ENCODE results near the gene MORF4L1. TPM values are rescaled to one million over a fixed set of nuclear protein-coding genes. Genes with fewer than 3 reads are reported as not detected.

MORF4L1 gene
- total and polyA plus RNA-seq, 10 of the 15 experiments (the other 5 are each of a cell fraction or from before 2014, with no cell fraction given), result 113 to 636 (median 229) TPM

GRCh38 chr15:78944669-78945407 lies 72.1 kb downstream of the MORF4L1 start, which contains the start of gene CTSH (continued):
- TF ChIP-seq ZBTB40 (IDR thresholded peaks at IDR 0.05; ENCODE audit: borderline replicate concordance), result no peak
- TF ChIP-seq NR2C2 (IDR thresholded peaks at IDR 0.05; ENCODE audit: borderline replicate concordance, control insufficient read depth, insufficient read length, low read depth), result no peak
- 0 out of 2 replicates have a peak, but pooled peaks have one; percentile 24 for TF ChIP-seq EED (IDR thresholded peaks at IDR 0.05; ENCODE audit: low read depth)
- no peak for TF ChIP-seq NFYB (IDR thresholded peaks at IDR 0.05; ENCODE audit: insufficient read depth, low read depth, low read length)
- TF ChIP-seq RAD51 (IDR thresholded peaks at IDR 0.05), result no peak
- no peak for TF ChIP-seq NFYA (IDR thresholded peaks at IDR 0.05; ENCODE audit: borderline replicate concordance, low read depth, low read length)
- TF ChIP-seq STAT3 (IDR thresholded peaks at IDR 0.05; ENCODE audit: low read depth, low read length), result no peak
- TF ChIP-seq NKRF (conservative IDR thresholded peaks at IDR 0.05), result peak; percentile 39; the same call in 1 of the 2 replicates
- no peak for TF ChIP-seq CHD4 (IDR thresholded peaks at IDR 0.05)
- no peak for TF ChIP-seq RFX5 (IDR thresholded peaks at IDR 0.05; ENCODE audit: low read depth, low read length)
- TF ChIP-seq KLF5 (IDR thresholded peaks at IDR 0.05; ENCODE audit: partially characterized antibody), result peak; percentile 38
- TF ChIP-seq STAT1 (conservative IDR thresholded peaks at IDR 0.05), result 0 out of 2 replicates have a peak, but pooled peaks have one; percentile 72
- no peak for TF ChIP-seq ELK1 (IDR thresholded peaks at IDR 0.05; ENCODE audit: low read depth, low read length)
- TF ChIP-seq NRF1 (conservative IDR thresholded peaks at IDR 0.05; ENCODE audit: low read depth, low read length), result no peak
- no peak for TF ChIP-seq GABPA (IDR thresholded peaks at IDR 0.05; ENCODE audit: low read depth)
- no peak for TF ChIP-seq BCLAF1 (IDR thresholded peaks at IDR 0.05)
- TF ChIP-seq SIX5 (IDR thresholded peaks at IDR 0.05; ENCODE audit: low read depth, low read length, severe bottlenecking), result no peak
- 0 out of 2 replicates have a peak, but pooled peaks have one; percentile 24 for TF ChIP-seq CBFB (IDR thresholded peaks at IDR 0.05; ENCODE audit: low read depth)
- no peak for TF ChIP-seq ETV6 (conservative IDR thresholded peaks at IDR 0.05 in 1 of 2, IDR thresholded peaks at IDR 0.05 in 1 of 2; ENCODE audit: borderline replicate concordance in 1 of 2, low read depth in 1 of 2)

Measured in GM12878 (cell line).